HG03520 (cell line): ENCODE data around the gene TMUB2.

Experiments
- ATAC-seq: cut with Tn5 transposase; IDR thresholded peaks from one replicate; pipeline ENCODE4 v1.9.1; 2021; ENCODE audit warnings: mild to moderate bottlenecking, moderate library complexity; ENCODE audit not compliant: unreplicated experiment

TMUB2 gene

DNA sequence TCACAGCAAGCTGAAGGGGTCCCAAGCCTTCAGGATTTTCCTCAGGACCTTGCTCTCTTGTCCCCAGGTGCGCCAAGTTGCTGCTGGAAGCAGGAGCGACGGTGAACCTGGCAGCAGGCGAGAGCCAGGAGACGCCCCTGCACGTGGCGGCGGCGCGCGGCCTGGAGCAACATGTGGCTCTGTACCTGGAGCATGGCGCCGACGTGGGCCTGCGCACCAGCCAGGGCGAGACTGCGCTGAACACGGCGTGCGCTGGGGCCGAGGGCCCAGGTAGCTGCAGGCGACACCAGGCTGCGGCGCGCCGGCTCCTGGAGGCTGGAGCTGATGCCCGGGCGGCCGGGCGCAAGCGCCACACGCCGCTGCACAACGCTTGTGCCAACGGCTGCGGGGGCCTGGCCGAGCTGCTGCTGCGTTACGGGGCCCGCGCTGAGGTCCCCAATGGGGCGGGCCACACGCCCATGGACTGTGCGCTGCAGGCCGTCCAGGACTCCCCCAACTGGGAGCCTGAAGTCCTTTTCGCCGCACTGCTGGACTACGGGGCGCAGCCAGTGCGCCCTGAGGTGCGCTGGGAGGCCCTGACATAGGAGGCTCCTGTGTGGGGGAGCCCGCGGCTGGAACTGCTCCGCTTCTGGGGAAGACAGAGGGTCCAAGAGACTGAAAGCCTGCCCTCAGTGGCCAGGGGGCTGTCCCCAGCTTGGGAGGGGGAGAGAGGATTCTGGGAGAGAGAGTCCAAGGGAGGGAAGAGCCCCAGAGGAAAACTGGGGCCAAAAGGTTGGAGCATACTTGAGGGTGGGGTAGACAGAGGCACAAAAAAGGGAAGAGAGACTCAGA lies 9.9 kb upstream of the TMUB2 start:
- ATAC-seq: no peak

DNA sequence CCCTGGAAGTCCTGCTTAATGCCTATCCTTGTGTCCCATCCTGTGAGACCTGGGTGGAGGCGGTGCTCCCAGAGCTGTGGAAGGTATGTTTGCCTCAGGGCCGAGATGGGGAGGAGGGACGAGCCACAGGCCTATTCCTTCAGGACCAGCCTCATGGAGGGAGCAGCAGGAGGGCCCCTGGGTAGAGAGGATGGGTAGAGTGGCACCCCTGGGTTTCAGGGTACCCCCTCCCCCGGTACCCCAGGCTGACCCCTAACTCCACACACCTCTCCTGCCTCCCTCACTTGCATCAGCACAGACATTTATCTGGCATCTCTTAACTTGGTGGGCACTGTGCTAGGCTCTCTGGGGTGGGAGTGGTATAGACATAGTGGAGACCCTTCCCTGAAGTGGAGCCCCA lies 9.1 kb upstream of the TMUB2 start:
- no peak for ATAC-seq

- ATAC-seq: no peak
These were observed 8.6 kb upstream of the TMUB2 start for GRCh38 chr17:44178133-44178532.

DNA sequence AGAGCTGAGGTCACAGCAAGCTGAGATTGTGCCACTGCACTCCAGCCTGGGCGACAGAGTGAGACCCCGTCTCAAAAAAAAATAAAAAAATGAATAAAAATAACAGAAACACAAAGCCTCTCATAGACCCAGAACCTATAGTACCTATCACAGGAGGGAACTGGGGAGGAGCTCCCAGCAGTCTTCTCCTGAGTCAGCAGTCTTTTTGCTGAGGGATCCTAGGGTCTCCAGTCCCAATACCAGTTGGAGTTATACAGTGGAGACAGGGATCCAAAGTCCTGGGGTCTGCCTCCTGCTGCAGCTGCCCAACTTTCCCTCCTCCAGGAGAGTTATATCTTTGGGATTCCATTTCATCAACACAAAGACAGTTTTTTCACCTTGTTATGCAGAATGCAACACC lies 3.7 kb upstream of the TMUB2 start:
- no peak for ATAC-seq

DNA sequence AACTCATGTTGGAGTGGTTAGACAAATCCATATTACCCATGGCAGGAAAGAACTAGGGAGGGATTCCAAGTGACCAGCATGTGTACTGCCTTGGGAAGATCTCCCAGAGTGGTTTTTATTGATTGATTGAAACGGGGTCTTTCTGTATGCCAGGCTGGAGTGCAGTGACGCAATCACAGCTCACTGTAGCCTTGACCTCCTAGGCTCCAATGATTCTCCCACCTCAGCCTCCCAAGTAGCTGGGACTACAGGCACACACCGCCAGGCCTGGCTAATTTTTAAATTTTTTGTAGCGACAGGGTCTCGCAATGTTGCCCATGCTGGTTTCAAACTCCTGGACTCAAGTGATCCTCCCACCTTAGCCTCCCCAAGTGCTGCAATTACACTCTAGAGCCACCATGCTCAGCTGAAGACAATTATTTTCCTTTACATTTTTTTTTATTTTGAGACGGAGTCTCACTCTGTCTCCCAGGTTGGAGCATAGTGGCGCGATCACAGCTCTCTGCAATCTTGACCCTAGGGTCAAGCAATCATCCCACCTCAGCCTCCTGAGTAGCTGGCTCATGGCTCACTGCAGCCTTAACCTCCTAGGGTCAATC lies 2.5 kb upstream of the TMUB2 start:
- ATAC-seq: no peak

- peak; percentile 38 for ATAC-seq
These were observed 543 bp downstream of the TMUB2 start for GRCh38 chr17:44187131-44187899.

DNA sequence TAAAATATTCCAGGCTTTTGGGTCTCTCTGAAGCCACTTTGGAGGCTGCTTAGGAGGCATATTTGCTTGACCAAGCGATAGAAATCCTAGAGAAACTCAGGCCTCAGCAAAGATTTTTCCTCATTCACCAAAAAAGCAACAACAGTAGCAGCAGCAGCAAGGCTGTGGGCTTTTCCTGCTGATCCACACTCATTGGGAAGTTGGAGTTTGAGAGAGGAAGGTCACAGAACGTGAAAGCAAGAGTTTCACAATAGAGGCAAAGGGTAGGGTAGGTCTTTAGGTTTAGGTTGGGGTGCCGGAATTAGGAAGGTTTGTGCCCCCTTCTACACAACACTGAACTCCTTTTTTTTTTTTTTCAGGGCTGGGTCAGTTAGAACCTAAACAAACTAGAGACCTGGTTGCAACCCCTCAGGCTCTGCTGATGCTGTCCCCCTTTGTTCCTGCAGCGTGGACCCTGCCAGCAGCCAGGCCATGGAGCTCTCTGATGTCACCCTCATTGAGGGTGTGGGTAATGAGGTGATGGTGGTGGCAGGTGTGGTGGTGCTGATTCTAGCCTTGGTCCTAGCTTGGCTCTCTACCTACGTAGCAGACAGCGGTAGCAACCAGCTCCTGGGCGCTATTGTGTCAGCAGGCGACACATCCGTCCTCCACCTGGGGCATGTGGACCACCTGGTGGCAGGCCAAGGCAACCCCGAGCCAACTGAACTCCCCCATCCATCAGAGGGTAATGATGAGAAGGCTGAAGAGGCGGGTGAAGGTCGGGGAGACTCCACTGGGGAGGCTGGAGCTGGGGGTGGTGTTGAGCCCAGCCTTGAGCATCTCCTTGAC lies 2.0 kb downstream of the TMUB2 start:
- ATAC-seq: no peak

DNA sequence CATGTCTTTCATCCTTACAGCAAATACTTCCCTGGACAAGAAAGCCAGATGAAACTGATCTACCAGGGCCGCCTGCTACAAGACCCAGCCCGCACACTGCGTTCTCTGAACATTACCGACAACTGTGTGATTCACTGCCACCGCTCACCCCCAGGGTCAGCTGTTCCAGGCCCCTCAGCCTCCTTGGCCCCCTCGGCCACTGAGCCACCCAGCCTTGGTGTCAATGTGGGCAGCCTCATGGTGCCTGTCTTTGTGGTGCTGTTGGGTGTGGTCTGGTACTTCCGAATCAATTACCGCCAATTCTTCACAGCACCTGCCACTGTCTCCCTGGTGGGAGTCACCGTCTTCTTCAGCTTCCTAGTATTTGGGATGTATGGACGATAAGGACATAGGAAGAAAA lies 3.7 kb downstream of the TMUB2 start:
- ATAC-seq: no peak

GRCh38 chr17:44191369-44191768 lies 4.6 kb downstream of the TMUB2 start:
- no peak for ATAC-seq

- no peak for ATAC-seq
These were observed 5.2 kb downstream of the TMUB2 start for GRCh38 chr17:44191941-44192496.

DNA sequence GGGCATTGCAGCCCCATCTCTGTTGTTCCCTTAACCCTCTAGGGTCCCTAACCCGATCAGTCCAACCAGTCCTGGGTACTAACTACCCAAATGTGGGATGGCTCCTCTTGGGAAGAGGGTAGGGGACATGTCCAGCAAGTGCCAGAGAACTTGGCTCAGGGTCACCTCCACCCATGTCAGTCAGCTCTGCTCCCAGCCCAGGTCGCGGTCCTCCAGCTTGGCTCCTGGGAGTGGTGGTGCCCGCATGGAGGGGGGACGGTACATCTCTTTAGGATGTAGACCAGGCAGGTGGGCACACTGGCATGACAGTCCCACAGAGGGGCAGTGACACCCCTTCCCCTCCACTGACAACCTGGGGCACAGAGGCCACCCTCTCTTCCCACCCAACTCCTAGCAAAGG lies 6.0 kb downstream of the TMUB2 start:
- no peak for ATAC-seq

GRCh38 chr17:44193326-44194084 lies 6.7 kb downstream of the TMUB2 start:
- no peak for ATAC-seq

DNA sequence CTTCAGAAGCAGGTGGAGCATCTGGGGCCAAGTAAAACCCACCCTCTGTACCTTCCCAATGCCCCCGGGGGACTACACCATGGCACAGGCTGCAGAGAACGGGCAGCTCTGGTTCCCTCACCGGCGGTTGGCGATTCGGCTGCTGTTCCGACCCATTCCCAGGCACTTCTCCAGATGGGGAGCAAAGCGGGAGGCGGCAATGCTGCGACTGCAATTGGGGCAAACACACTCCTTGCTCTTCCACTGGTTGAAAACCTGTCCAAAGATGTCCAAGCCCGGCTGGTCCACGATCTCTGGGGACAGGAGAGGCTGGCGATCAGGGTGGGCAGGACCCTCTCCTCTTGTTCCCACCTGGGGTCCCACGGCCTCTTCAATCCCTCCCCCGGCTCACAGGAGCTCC lies 10.3 kb downstream of the TMUB2 start:
- ATAC-seq: no peak

GRCh38 chr17:44197980-44198720 lies 11.4 kb downstream of the TMUB2 start:
- no peak for ATAC-seq

DNA sequence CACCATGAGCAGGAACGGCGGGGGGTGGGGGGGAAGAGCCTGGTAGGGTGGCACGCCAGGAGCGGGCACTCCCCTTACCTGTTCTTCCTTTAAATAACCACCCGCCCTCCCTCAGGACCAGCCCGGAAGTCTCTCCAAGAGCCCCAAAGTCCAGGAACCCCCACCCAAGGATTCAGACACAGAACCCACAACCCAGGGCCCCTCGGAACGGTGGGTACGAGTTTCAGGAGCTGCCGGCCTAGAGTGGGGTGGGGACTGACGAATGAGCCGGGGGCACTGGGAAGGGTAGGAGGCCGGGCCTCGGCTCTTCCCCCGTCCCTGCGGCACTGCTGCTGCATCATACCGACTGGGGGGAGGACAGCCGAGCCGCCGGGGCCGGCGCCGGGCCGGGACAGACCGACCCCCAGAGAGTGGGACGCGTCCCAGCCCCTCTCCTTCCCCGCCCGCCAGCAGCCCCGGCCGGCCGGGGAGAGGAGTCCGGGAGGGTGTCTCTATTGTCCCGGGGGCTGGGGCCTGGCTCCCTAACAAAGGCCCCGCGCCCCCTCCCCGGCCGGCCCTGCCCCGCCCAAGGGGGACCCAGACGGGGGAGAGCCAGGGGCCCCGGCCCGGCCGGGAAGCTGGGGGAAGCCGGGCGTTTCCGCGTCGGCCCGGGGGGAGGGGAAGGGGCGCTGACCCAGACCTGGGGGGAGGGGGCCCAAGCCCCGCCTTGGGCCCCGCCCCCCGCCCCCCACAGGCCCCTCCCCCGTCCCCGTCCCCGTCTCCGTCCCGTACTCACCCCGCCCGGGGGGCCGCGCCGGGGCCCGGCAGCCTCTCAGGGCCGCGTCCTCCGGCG lies 12.2 kb downstream of the TMUB2 start:
- peak; percentile 24 for ATAC-seq

DNA sequence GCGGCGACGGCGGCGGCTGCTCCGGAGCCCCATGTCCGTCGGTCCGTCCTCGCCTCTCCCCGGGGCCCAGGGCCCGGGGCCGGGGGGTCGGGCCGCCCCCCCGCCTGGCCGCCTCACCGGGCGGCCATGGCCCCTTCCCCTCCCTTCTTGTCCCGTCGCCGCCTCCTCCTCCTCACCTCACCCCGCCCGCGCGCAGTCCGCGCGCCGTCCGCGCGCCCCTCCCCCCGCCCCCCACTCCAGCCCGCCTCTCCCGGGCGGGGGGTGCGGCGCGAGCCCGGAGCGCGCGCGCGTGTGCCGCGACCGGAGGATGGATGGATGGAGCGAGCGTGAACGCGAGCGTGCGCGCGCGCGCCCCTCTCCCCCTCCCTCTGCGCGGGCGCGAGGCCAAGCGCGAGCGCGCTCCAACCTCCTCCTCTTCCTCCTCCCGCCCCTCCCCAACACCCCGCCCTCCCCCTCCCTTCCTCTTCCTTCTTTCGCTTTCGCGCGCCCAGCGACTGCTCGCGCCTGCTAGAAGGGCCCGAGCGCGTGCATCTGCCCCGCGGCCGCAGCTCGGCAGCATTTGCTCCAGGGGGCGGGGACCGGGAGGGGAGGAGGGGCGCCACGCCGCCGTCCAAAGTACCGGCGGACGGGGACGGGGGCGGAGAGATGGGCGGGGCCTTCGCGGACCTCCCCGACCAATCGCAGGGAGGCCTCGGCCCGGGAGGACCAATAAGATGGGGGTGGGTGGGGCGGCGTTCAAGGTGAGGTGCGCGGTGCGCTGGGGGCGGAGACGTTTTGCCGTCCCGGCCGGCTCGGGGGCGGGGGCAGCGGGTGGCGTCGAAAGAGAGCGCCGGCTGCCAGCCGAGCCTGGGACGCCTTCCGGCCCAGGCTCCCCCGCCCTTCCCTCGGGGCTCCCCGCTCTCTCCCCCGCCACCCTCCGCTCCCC lies 13.0 kb downstream of the TMUB2 start, which contains the start of gene ATXN7L3:
Gene ATXN7L3, minus strand, starts transcription at position 332 of the 925 bp plus-strand sequence. CDS start 1,814 bp downstream, outside the sequence.
- ATAC-seq: peak; percentile 48

DNA sequence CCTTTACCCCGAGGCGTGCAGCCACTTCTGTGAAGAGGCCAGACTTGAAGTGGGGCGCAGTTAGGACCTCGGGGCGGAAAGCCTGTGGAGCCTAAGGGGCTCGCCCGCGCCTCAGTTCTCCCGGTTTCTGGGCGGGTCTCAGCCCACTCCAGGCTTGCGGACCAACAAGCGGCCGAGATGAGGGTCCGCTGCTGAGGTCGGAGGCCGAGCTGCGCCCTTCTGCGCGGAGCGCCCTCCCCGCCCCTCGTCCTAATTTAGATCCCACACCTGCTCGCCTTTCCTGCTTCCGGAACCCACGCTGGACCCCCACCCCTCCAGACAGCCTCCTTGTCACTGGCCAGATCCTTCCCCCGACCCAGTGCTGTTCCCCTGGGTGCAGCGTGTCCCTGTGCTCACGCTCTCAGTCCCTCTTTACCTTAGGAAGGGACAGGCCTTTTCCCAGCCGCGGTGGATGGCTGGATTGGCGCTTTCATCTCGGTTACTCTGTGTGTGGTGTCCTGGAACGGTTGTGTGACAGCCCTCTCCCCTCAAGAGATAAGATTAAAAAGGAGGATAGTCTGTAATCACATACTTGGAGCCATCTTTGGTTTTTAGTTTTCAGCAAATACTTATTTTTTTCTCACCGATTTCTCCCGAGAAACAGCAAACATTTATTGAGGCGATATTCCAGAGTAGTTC lies 13.8 kb downstream of the TMUB2 start:
- peak; percentile 3 for ATAC-seq
